Peyer's patch (tissue), 4 donors: Measurements from ENCODE around the gene FXYD7. TPM values are rescaled to one million over a fixed set of nuclear protein-coding genes. Genes with fewer than 3 reads are reported as not detected.
A peak's percentile ranks its signal among the peaks of the same experiment; 100 is the strongest.

Experiments
- DNase-seq, 3 donors: peaks; one replicate each; pipeline ENCODE4 v3.0.0-alpha.2; 2017 to 2019
- H3K27ac ChIP-seq, 4 donors: fragments of 200-600 bp; sonication (generic); one replicate each; pipeline ENCODE4 v1.5.1; 2016 to 2019
- H3K27me3 ChIP-seq, 2 donors: fragments of 200-600 bp; sonication (generic); one replicate each; pipeline ENCODE4 v1.5.1; 2019
- H3K36me3 ChIP-seq, 3 donors: fragments of 200-600 bp; sonication (generic); one replicate each; pipeline ENCODE4 v1.5.1; 2016 to 2019
- H3K4me1 ChIP-seq, 4 donors: fragments of 200-600 bp; sonication (generic); one replicate each; pipeline ENCODE4 v1.5.1; 2016 to 2019
- H3K4me3 ChIP-seq, 4 donors: fragments of 200-600 bp; sonication (generic); 1 replicate in 3 of 4; 2 replicates in 1 of 4; pipeline ENCODE4 v1.5.1; 2016 to 2019; ENCODE audit warnings: mild to moderate bottlenecking in 1 of 4
- H3K9me3 ChIP-seq, 4 donors: fragments of 200-600 bp; sonication (generic); one replicate each; pipeline ENCODE4 v1.5.1; 2016 to 2019; ENCODE audit warnings: mild to moderate bottlenecking in 1 of 4
- CTCF ChIP-seq, 6 experiments: fragments of 450-650 bp in 4 of 6; fragments of 200-600 bp in 2 of 6; sonication (generic) in 1 of 6; IDR thresholded peaks; one replicate each; pipeline ENCODE4 v1.5.1; 2017 to 2019; ENCODE audit warnings: antibody characterized with exemption in 6 of 6, mild to moderate bottlenecking in 3 of 6, moderate library complexity in 1 of 6
- POLR2A ChIP-seq, 2 donors: fragments of 450-650 bp; IDR thresholded peaks; one replicate each; pipeline ENCODE4 v1.5.1; 2017; ENCODE audit warnings: antibody characterized with exemption in 2 of 2, mild to moderate bottlenecking in 2 of 2, moderate library complexity in 2 of 2
- total RNA-seq, 4 donors: library from RNA; depleted of rRNA; stranded (reverse); fragments of >200 nt; gene quantifications; one replicate each; pipeline ENCODE4 v1.1.0, GENCODE V29; 2016

Gene FXYD7
- total RNA-seq, 4 donors from 2014 or later, result not detected

GRCh38 chr19:35104361-35104760, 38.7 kb upstream of the FXYD7 start:
- Histone ChIP-seq H3K4me3 (no peak overlapping the region), H3K27ac (no peak overlapping the region), H3K4me1 (peaks cover 0 to 6% (median 0%) of the 10 kb centered on the region in 4 donors), H3K9me3 (no peaks in the 10 kb centered on the region), H3K27me3 (no peaks in the 10 kb centered on the region), H3K36me3 (no peaks in the 10 kb centered on the region)
- TF ChIP-seq POLR2A (IDR thresholded peaks at IDR 0.05) (no peak), CTCF (IDR thresholded peaks at IDR 0.05) (no peak)
- no peak for DNase-seq

- Histone ChIP-seq H3K27me3 (no peaks in the 10 kb centered on the region), H3K27ac (no peak overlapping the region), H3K9me3 (no peaks in the 10 kb centered on the region), H3K4me1 (peaks cover 0 to 9% (median 0%) of the 10 kb centered on the region in 4 donors), H3K36me3 (no peaks in the 10 kb centered on the region), H3K4me3 (no peak overlapping the region)
- TF ChIP-seq POLR2A (IDR thresholded peaks at IDR 0.05) (no peak), CTCF (IDR thresholded peaks at IDR 0.05) (no peak)
- DNase-seq, result no peak
Observed at GRCh38 chr19:35105047-35105410, 38.0 kb upstream of the FXYD7 start.

- DNase-seq, result no peak
- peaks cover 0 to 9% (median 0%) of the 10 kb centered on the region in 4 donors for H3K4me1 ChIP-seq
- H3K27me3 ChIP-seq, result no peaks in the 10 kb centered on the region
- no peak for TF ChIP-seq POLR2A (IDR thresholded peaks at IDR 0.05)
- no peak for TF ChIP-seq CTCF (IDR thresholded peaks at IDR 0.05)
- H3K36me3 ChIP-seq, result no peaks in the 10 kb centered on the region
- no peak overlapping the region for H3K4me3 ChIP-seq
- H3K27ac ChIP-seq, result no peak overlapping the region
- H3K9me3 ChIP-seq, result no peaks in the 10 kb centered on the region
Observed at GRCh38 chr19:35105411-35106290, 37.4 kb upstream of the FXYD7 start.

GRCh38 chr19:35106291-35106583, 36.8 kb upstream of the FXYD7 start:
- TF ChIP-seq POLR2A (IDR thresholded peaks at IDR 0.05) (no peak), CTCF (IDR thresholded peaks at IDR 0.05) (no peak)
- H3K9me3 ChIP-seq, result no peaks in the 10 kb centered on the region
- H3K4me1 ChIP-seq, result peaks cover 0 to 9% (median 0%) of the 10 kb centered on the region in 4 donors
- no peak overlapping the region for H3K4me3 ChIP-seq
- DNase-seq, result no peak
- H3K36me3 ChIP-seq, result no peaks in the 10 kb centered on the region
- H3K27ac ChIP-seq, result no peak overlapping the region
- no peaks in the 10 kb centered on the region for H3K27me3 ChIP-seq

GRCh38 chr19:35106898-35107541, 36.0 kb upstream of the FXYD7 start:
- H3K36me3 ChIP-seq, result no peaks in the 10 kb centered on the region
- DNase-seq, result no peak
- no peaks in the 10 kb centered on the region for H3K27me3 ChIP-seq
- TF ChIP-seq CTCF (IDR thresholded peaks at IDR 0.05), result no peak
- no peak for TF ChIP-seq POLR2A (IDR thresholded peaks at IDR 0.05)
- peaks cover 0 to 9% (median 0%) of the 10 kb centered on the region in 4 donors for H3K4me1 ChIP-seq
- H3K4me3 ChIP-seq, result no peak overlapping the region
- peak overlapping the region in 1 of 4 donors; percentile 13 for H3K27ac ChIP-seq
- H3K9me3 ChIP-seq, result no peaks in the 10 kb centered on the region
